Measurements from ENCODE around the gene TRIB2. TPM values are rescaled to one million over a fixed set of nuclear protein-coding genes. Genes with fewer than 3 reads are reported as not detected.

Gene TRIB2
- total and polyA plus RNA-seq, 9 of the 15 experiments (the other 6 are each of a cell fraction or from before 2014, with no cell fraction given) = 9.0 to 39.0 (median 26.3) TPM

GRCh38 chr2:12770300-12770968 lies 53.7 kb downstream of the TRIB2 start (continued):
- TF ChIP-seq RREB1 (CRISPR knock-in tag; IDR thresholded peaks at IDR 0.05) (no peak), ZNF140 (CRISPR knock-in tag; IDR thresholded peaks at IDR 0.05) (no peak), PHTF2 (CRISPR knock-in tag; IDR thresholded peaks at IDR 0.05) (no peak)

GRCh38 chr2:12771154-12771553 lies 54.4 kb downstream of the TRIB2 start:
- H3K4me2 ChIP-seq (ENCODE audit: insufficient read depth, low read length) = no peak overlapping the region
- DNase-seq (ENCODE audit: extremely low read depth in 1 of 4, low spot score in 3 of 4) (no peak), ATAC-seq (no peak), FAIRE-seq (no peak)
- H3K4me3 ChIP-seq = no peak overlapping the region
- in situ Hi-C loops (cut with MboI) = no loop called here
- CTCF ChIA-PET (ENCODE audit: low intra/inter-chr PET ratio) = no interaction called here
- H3K36me3 ChIP-seq (ENCODE audit: control insufficient read depth, insufficient read depth, low read length) = no peaks in the 10 kb centered on the region
- H3K9me1 ChIP-seq (ENCODE audit: control insufficient read depth, insufficient read depth, low read length) = no peaks in the 10 kb centered on the region
- no peaks in the 10 kb centered on the region; a peak in 1 of 5 replicates for H3K4me1 ChIP-seq (replicated peaks in 1 of 2; ENCODE audit: control insufficient read depth in 2 of 2, insufficient read depth in 2 of 2, low read length in 2 of 2)
- intact Hi-C loops (cut with micrococcal nuclease) = no loop called here
- 0% methylated on average over 3 of the region's 3 CpGs for whole genome bisulfite sequencing (ENCODE audit: insufficient coverage, low coverage, missing lambda C conversion rate)
- H4K20me1 ChIP-seq (replicated peaks; ENCODE audit: control insufficient read depth, insufficient read depth, low read length) = no peaks in the 10 kb centered on the region
- BruUV-seq (replicated peaks) = no TSS peak
- H2AFZ ChIP-seq (ENCODE audit: low read depth, low read length) = no peak overlapping the region
- no peak for TF ChIP-seq IRF2 (CRISPR knock-in tag; IDR thresholded peaks at IDR 0.05)
- peak; percentile 27; the same call in 1 of the 2 replicates for TF ChIP-seq ATF7 (IDR thresholded peaks at IDR 0.05)
- peak; percentile 74; the same call in 1 of the 2 replicates for TF ChIP-seq ATF3 (IDR thresholded peaks at IDR 0.05)
- no peak for TF ChIP-seq ATF3 (CRISPR knock-in tag; conservative IDR thresholded peaks at IDR 0.05)
- no peak overlapping the region for H3K27ac ChIP-seq (ENCODE audit: extremely low read depth, low read depth, low read length)
- no peaks in the 10 kb centered on the region for H3K9me3 ChIP-seq (replicated peaks; ENCODE audit: control insufficient read depth, insufficient read depth, low read depth, low read length)
- H3K79me2 ChIP-seq (ENCODE audit: control insufficient read depth, insufficient read depth, low read length) = no peaks in the 10 kb centered on the region
- H3K9ac ChIP-seq (ENCODE audit: insufficient read depth in 1 of 2, low read depth in 2 of 2, low read length in 2 of 2) = no peak overlapping the region
- peaks cover 27% of the 10 kb centered on the region in 2 experiments; a peak in 4 of 5 replicates for H3K27me3 ChIP-seq (ENCODE audit: control insufficient read depth in 2 of 2, insufficient read depth in 2 of 2, low read length in 2 of 2)
- POLR2A ChIA-PET = no interaction called here
